Activated CD4-positive, alpha-beta T cell treated with anti-CD3 and anti-CD28 coated beads, Interleukin-2, amount 10 ng/mL, durations not matched to agents 7 days and 5 days (primary cell): Measurements from ENCODE around the gene GRIN2C. TPM values are rescaled to one million over a fixed set of nuclear protein-coding genes. Genes with fewer than 3 reads are reported as not detected.

Source experiments
- CTCF ChIA-PET: fragments of 350-600 bp; sonication (Branson Sonifier 250); formaldehyde crosslinking; loops from one replicate; lab custom pipeline; 2021; ENCODE audit warnings: antibody characterized with exemption; lab: Charles Lee
- POLR2A ChIA-PET: fragments of 350-600 bp; sonication (Branson Sonifier 250); formaldehyde crosslinking; loops from one replicate; lab custom pipeline; 2021; ENCODE audit warnings: antibody characterized with exemption; lab: Charles Lee
- DNase-seq: peaks from one replicate; pipeline ENCODE4 v3.0.0-alpha.2; 2020
- H3K27ac Mint-ChIP-seq: one replicate; pipeline ENCODE4 v1.8.0; 2021; ENCODE audit warnings: mild to moderate bottlenecking, moderate library complexity, mixed read lengths
- H3K27me3 Mint-ChIP-seq: one replicate; pipeline ENCODE4 v1.8.0; 2021; ENCODE audit warnings: mixed read lengths
- H3K36me3 Mint-ChIP-seq: one replicate; pipeline ENCODE4 v1.8.0; 2021; ENCODE audit warnings: low read depth, mixed read lengths
- H3K4me1 Mint-ChIP-seq: one replicate; pipeline ENCODE4 v1.8.0; 2021; ENCODE audit warnings: mixed read lengths
- H3K4me3 Mint-ChIP-seq: one replicate; pipeline ENCODE4 v1.8.0; 2021; ENCODE audit warnings: mild to moderate bottlenecking, moderate library complexity, mixed read lengths
- H3K9me3 Mint-ChIP-seq: one replicate; pipeline ENCODE4 v1.8.0; 2021; ENCODE audit warnings: mixed read lengths
- total RNA-seq, 2 experiments: library from RNA; stranded (reverse); gene quantifications; one replicate each; pipeline ENCODE4 v1.2.3, GENCODE V29; 2021

GRIN2C gene
- total RNA-seq, 2 experiments from 2014 or later, result 0.20 to 0.25 TPM

- peaks cover 8% of the 10 kb centered on the region for H3K4me1 Mint-ChIP-seq
- DNase-seq, result no peak
- H3K36me3 Mint-ChIP-seq, result peaks cover 1% of the 10 kb centered on the region
- H3K27ac Mint-ChIP-seq, result peak overlapping the region; percentile 21
- POLR2A ChIA-PET, result no interaction called here
- CTCF ChIA-PET, result interaction anchor here (0.6 to 2.7 kb wide), 6 partner anchors 11 to 201 kb away, joined by 3 to 9 read pairs (median 4); no protein-coding TSS in a partner anchor
- H3K4me3 Mint-ChIP-seq, result no peak overlapping the region
- peaks cover 65% of the 10 kb centered on the region for H3K27me3 Mint-ChIP-seq
- H3K9me3 Mint-ChIP-seq, result no peaks in the 10 kb centered on the region
Measured at GRCh38 chr17:74858672-74859458, 820 bp downstream of the GRIN2C start.

GRCh38 chr17:74857191-74857590 lies 2.5 kb downstream of the GRIN2C start:
- DNase-seq, result no peak
- POLR2A ChIA-PET, result no interaction called here
- Mint-ChIP-seq H3K27me3 (peaks cover 76% of the 10 kb centered on the region), H3K9me3 (no peaks in the 10 kb centered on the region), H3K4me3 (no peak overlapping the region), H3K36me3 (no peaks in the 10 kb centered on the region), H3K4me1 (peaks cover 21% of the 10 kb centered on the region), H3K27ac (no peak overlapping the region)
- CTCF ChIA-PET, result interaction anchor here (0.9 to 5.3 kb wide), 5 partner anchors 9 to 200 kb away, joined by 4 to 30 read pairs (median 5); partner anchors contain the start of gene FDXR

DNA sequence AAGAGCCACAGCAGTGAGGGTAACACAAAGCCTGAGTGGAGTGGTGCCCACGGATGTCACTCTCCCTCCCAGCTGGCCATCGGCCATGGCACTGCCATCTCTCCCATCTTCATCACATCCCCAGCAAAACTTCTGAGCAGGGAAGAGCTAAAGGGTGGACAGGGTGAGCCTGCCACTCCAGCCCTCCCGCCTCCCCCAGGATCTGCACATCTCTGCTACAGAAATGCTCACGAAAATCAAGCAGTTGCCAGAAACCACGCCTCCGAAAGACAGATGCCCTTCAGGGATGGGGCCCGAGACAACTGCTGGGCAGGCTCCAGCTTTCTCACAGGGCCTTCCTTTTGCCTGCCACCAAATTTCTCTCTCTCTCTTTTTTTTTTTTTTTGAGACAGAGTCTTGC lies 3.6 kb downstream of the GRIN2C start:
- Mint-ChIP-seq H3K9me3 (no peaks in the 10 kb centered on the region), H3K27me3 (peaks cover 71% of the 10 kb centered on the region), H3K36me3 (no peaks in the 10 kb centered on the region), H3K27ac (peak overlapping the region; percentile 22), H3K4me3 (no peak overlapping the region), H3K4me1 (peaks cover 20% of the 10 kb centered on the region)
- CTCF ChIA-PET, result interaction anchor here (0.6 to 5.3 kb wide), 4 partner anchors 10 to 622 kb away, joined by 3 to 30 read pairs (median 7); no protein-coding TSS in a partner anchor
- DNase-seq, result no peak
- POLR2A ChIA-PET, result no interaction called here

GRCh38 chr17:74855323-74855722 lies 4.4 kb downstream of the GRIN2C start:
- ChIA-PET CTCF (interaction anchor here (0.6 to 5.3 kb wide), 4 partner anchors 11 to 64 kb away, joined by 3 to 30 read pairs (median 7); partner anchors contain the start of gene FDXR), POLR2A (interaction anchor here (0.5 kb wide), 1 partner anchor 642 kb away, joined by 3 read pairs; the partner anchor contains the start of gene TTYH2)
- peaks cover 20% of the 10 kb centered on the region for H3K4me1 Mint-ChIP-seq
- H3K27ac Mint-ChIP-seq, result no peak overlapping the region
- no peak overlapping the region for H3K4me3 Mint-ChIP-seq
- no peaks in the 10 kb centered on the region for H3K36me3 Mint-ChIP-seq
- peaks cover 70% of the 10 kb centered on the region for H3K27me3 Mint-ChIP-seq
- no peaks in the 10 kb centered on the region for H3K9me3 Mint-ChIP-seq
- DNase-seq, result no peak

- POLR2A ChIA-PET, result no interaction called here
- no peak for DNase-seq
- Mint-ChIP-seq H3K36me3 (no peaks in the 10 kb centered on the region), H3K27me3 (peaks cover 67% of the 10 kb centered on the region), H3K27ac (no peak overlapping the region), H3K4me3 (no peak overlapping the region), H3K9me3 (no peaks in the 10 kb centered on the region), H3K4me1 (peaks cover 17% of the 10 kb centered on the region)
- CTCF ChIA-PET, result interaction anchor here (0.6 to 5.3 kb wide), 5 partner anchors 12 to 72 kb away, joined by 3 to 30 read pairs (median 3); partner anchors contain the start of gene FDXR
Measured at GRCh38 chr17:74854792-74855191, 4.9 kb downstream of the GRIN2C start.

GRCh38 chr17:74853669-74854068 lies 6.0 kb downstream of the GRIN2C start:
- H3K9me3 Mint-ChIP-seq, result no peaks in the 10 kb centered on the region
- H3K4me3 Mint-ChIP-seq, result no peak overlapping the region
- ChIA-PET CTCF (interaction anchor here (1.7 to 5.3 kb wide), 3 partner anchors 8 to 20 kb away, joined by 4 to 30 read pairs (median 25); partner anchors contain the start of gene FDXR), POLR2A (no interaction called here)
- peak overlapping the region; percentile 22 for H3K27ac Mint-ChIP-seq
- no peaks in the 10 kb centered on the region for H3K36me3 Mint-ChIP-seq
- DNase-seq, result no peak
- H3K4me1 Mint-ChIP-seq, result peaks cover 14% of the 10 kb centered on the region
- H3K27me3 Mint-ChIP-seq, result peaks cover 60% of the 10 kb centered on the region

- Mint-ChIP-seq H3K27ac (no peak overlapping the region), H3K36me3 (no peaks in the 10 kb centered on the region), H3K4me1 (peaks cover 14% of the 10 kb centered on the region), H3K27me3 (peaks cover 55% of the 10 kb centered on the region), H3K4me3 (peak overlapping the region; percentile 71), H3K9me3 (no peaks in the 10 kb centered on the region)
- DNase-seq, result no peak
- ChIA-PET POLR2A (interaction anchor here (1.0 kb wide), 2 partner anchors 9 to 20 kb away, joined by 4 to 6 read pairs; partner anchors contain the start of gene FDXR), CTCF (interaction anchor here (1.0 to 5.3 kb wide), 8 partner anchors 9 to 128 kb away, joined by 3 to 30 read pairs (median 6); partner anchors contain the start of gene FDXR)
Measured at GRCh38 chr17:74853048-74853397, 6.7 kb downstream of the GRIN2C start.

GRCh38 chr17:74852237-74853047 lies 7.2 kb downstream of the GRIN2C start:
- Mint-ChIP-seq H3K4me1 (peaks cover 14% of the 10 kb centered on the region), H3K9me3 (no peaks in the 10 kb centered on the region), H3K27me3 (peaks cover 51% of the 10 kb centered on the region), H3K27ac (no peak overlapping the region), H3K4me3 (peak overlapping the region; percentile 71), H3K36me3 (no peaks in the 10 kb centered on the region)
- CTCF ChIA-PET, result interaction anchor here (0.6 to 3.4 kb wide), 9 partner anchors 9 to 359 kb away, joined by 3 to 25 read pairs (median 4); partner anchors contain the start of gene FDXR
- DNase-seq, result peak; percentile 75
- POLR2A ChIA-PET, result interaction anchor here (1.0 kb wide), 2 partner anchors 10 to 21 kb away, joined by 4 to 6 read pairs; partner anchors contain the start of gene FDXR

GRCh38 chr17:74851612-74852236 lies 8.0 kb downstream of the GRIN2C start:
- CTCF ChIA-PET, result interaction anchor here (0.6 to 3.4 kb wide), 7 partner anchors 9 to 358 kb away, joined by 3 to 25 read pairs (median 4); no protein-coding TSS in a partner anchor
- Mint-ChIP-seq H3K9me3 (no peaks in the 10 kb centered on the region), H3K4me3 (no peak overlapping the region), H3K27ac (no peak overlapping the region), H3K27me3 (peaks cover 43% of the 10 kb centered on the region), H3K36me3 (no peaks in the 10 kb centered on the region), H3K4me1 (peaks cover 14% of the 10 kb centered on the region)
- no peak for DNase-seq
- POLR2A ChIA-PET, result interaction anchor here (0.5 to 1.0 kb wide), 3 partner anchors 10 to 207 kb away, joined by 3 to 6 read pairs (median 4); partner anchors contain the start of gene FDXR

DNA sequence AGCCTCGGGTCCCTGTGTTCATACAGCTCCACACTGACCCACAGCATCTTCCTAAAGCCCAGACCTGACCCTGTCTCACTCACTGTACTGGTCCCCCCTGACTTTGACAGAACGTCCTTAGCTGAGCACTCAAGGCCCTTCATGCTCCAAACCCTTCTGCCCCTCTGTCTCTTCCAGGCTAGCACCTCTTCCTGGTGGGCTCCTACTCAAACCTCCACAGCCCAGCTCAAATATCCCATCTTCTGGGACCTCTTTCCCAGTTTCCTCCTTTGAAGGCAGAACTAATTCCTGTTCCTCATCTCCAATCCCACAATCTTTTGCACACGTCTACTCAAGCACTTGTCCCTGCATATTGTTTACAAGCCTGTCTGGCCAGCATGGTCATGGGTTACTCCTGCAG lies 8.8 kb downstream of the GRIN2C start:
- peaks cover 36% of the 10 kb centered on the region for H3K27me3 Mint-ChIP-seq
- no peak overlapping the region for H3K27ac Mint-ChIP-seq
- H3K36me3 Mint-ChIP-seq, result no peaks in the 10 kb centered on the region
- CTCF ChIA-PET, result interaction anchor here (3.4 kb wide), 1 partner anchor 11 kb away, joined by 25 read pairs; no protein-coding TSS in a partner anchor
- no peak for DNase-seq
- no peaks in the 10 kb centered on the region for H3K9me3 Mint-ChIP-seq
- H3K4me3 Mint-ChIP-seq, result no peak overlapping the region
- H3K4me1 Mint-ChIP-seq, result peaks cover 14% of the 10 kb centered on the region
- POLR2A ChIA-PET, result no interaction called here

GRCh38 chr17:74850310-74850709 lies 9.4 kb downstream of the GRIN2C start:
- H3K4me3 Mint-ChIP-seq, result no peak overlapping the region
- no peak overlapping the region for H3K27ac Mint-ChIP-seq
- CTCF ChIA-PET, result interaction anchor here (3.4 kb wide), 1 partner anchor 11 kb away, joined by 25 read pairs; no protein-coding TSS in a partner anchor
- POLR2A ChIA-PET, result no interaction called here
- H3K27me3 Mint-ChIP-seq, result peaks cover 30% of the 10 kb centered on the region
- H3K4me1 Mint-ChIP-seq, result peaks cover 14% of the 10 kb centered on the region
- no peaks in the 10 kb centered on the region for H3K9me3 Mint-ChIP-seq
- no peaks in the 10 kb centered on the region for H3K36me3 Mint-ChIP-seq
- no peak for DNase-seq
